HG03159 (cell line): ENCODE measurements around the gene CKMT2.

Experiments
- ATAC-seq: cut with Tn5 transposase; IDR thresholded peaks from one replicate; pipeline ENCODE4 v1.9.1; 2021; ENCODE audit warnings: mild to moderate bottlenecking, moderate library complexity; ENCODE audit not compliant: unreplicated experiment

CKMT2 gene

GRCh38 chr5:81302596-81302995, 69.5 kb downstream of the CKMT2 start:
- ATAC-seq, result no peak

GRCh38 chr5:81303563-81303962, 70.4 kb downstream of the CKMT2 start:
- no peak for ATAC-seq

GRCh38 chr5:81305785-81306184, 72.7 kb downstream of the CKMT2 start:
- no peak for ATAC-seq

- ATAC-seq, result no peak
Observed at GRCh38 chr5:81308836-81309235, 75.7 kb downstream of the CKMT2 start.

- ATAC-seq, result no peak
Observed at GRCh38 chr5:81310402-81311063, 77.4 kb downstream of the CKMT2 start.

GRCh38 chr5:81313278-81313677, 80.2 kb downstream of the CKMT2 start:
- ATAC-seq, result no peak

GRCh38 chr5:81313686-81314085, 80.6 kb downstream of the CKMT2 start:
- ATAC-seq, result no peak

GRCh38 chr5:81314581-81314980, 81.5 kb downstream of the CKMT2 start:
- ATAC-seq, result no peak

GRCh38 chr5:81315336-81315735, 82.2 kb downstream of the CKMT2 start:
- no peak for ATAC-seq

- no peak for ATAC-seq
Observed at GRCh38 chr5:81315830-81316229, 82.7 kb downstream of the CKMT2 start.
